Loucy (cell line): ENCODE data around the gene RRAD.

ENCODE experiments used
- H2AFZ ChIP-seq: fragments of 200-600 bp; sonication (generic); 2 replicates; pipeline ENCODE4 v1.6.0; 2016; ENCODE audit warnings: antibody characterized with exemption, mild to moderate bottlenecking, low read length, moderate library complexity
- H3F3A ChIP-seq: fragments of 200-600 bp; 2 replicates; pipeline ENCODE4 v1.6.0; 2016; ENCODE audit warnings: antibody characterized with exemption, low read depth, mild to moderate bottlenecking
- H3K27me3 ChIP-seq: fragments of 200-600 bp; sonication (generic); 2 replicates; pipeline ENCODE4 v1.6.1; 2014; ENCODE audit warnings: low read length, mild to moderate bottlenecking; ENCODE audit not compliant: insufficient read depth, poor library complexity, severe bottlenecking
- H3K36me3 ChIP-seq: fragments of 200-600 bp; sonication (generic); 2 replicates; pipeline ENCODE4 v1.6.1; 2016; ENCODE audit warnings: low read length; ENCODE audit not compliant: insufficient read depth
- H3K4me1 ChIP-seq: fragments of 200-600 bp; sonication (generic); 2 replicates; pipeline ENCODE4 v1.5.1; 2014; ENCODE audit warnings: low read length, mild to moderate bottlenecking; ENCODE audit not compliant: insufficient read depth, poor library complexity, severe bottlenecking
- H3K4me2 ChIP-seq: fragments of 200-600 bp; sonication (generic); 2 replicates; pipeline ENCODE4 v1.6.0; 2014; ENCODE audit warnings: antibody characterized with exemption, low read length, low read depth, mild to moderate bottlenecking; ENCODE audit not compliant: poor library complexity, severe bottlenecking
- H3K4me3 ChIP-seq: fragments of 200-600 bp; sonication (generic); 2 replicates; pipeline ENCODE4 v1.5.1; 2014; ENCODE audit warnings: low read length, mild to moderate bottlenecking, mixed read lengths; ENCODE audit not compliant: poor library complexity, severe bottlenecking
- H3K79me2 ChIP-seq: fragments of 200-600 bp; sonication (generic); 2 replicates; pipeline ENCODE4 v1.6.1; 2014; ENCODE audit warnings: low read length; ENCODE audit not compliant: insufficient read depth
- H3K9ac ChIP-seq: fragments of 200-600 bp; sonication (generic); 2 replicates; pipeline ENCODE4 v1.6.0; 2014; ENCODE audit warnings: mild to moderate bottlenecking, low read depth, low read length, moderate library complexity; ENCODE audit not compliant: poor library complexity, severe bottlenecking
- H3K9me2 ChIP-seq: fragments of 200-600 bp; sonication (generic); replicated peaks from 2 replicates; pipeline ENCODE4 v1.6.1; 2016; ENCODE audit warnings: low read depth, low read length, mixed read lengths
- H3K9me3 ChIP-seq: fragments of 200-600 bp; sonication (generic); 2 replicates; pipeline ENCODE4 v1.6.1; 2014; ENCODE audit warnings: mild to moderate bottlenecking, antibody characterized with exemption, low read length, low read depth; ENCODE audit not compliant: insufficient read depth
- H4K20me1 ChIP-seq: fragments of 200-600 bp; sonication (generic); 2 replicates; pipeline ENCODE4 v1.6.0; 2014; ENCODE audit warnings: antibody characterized with exemption, low read length, mild to moderate bottlenecking; ENCODE audit not compliant: insufficient read depth, poor library complexity, severe bottlenecking
- CTCF ChIP-seq: fragments of 200-600 bp; sonication (generic); conservative IDR thresholded peaks from 2 replicates; pipeline ENCODE4 v1.5.1; 2014; ENCODE audit warnings: mild to moderate bottlenecking, antibody characterized with exemption, low read length
- EZH2phosphoT487 ChIP-seq: fragments of 200-600 bp; IDR thresholded peaks from 2 replicates; pipeline ENCODE4 v1.6.1; 2018; ENCODE audit warnings: antibody characterized with exemption, mild to moderate bottlenecking, moderate library complexity, borderline replicate concordance

The RRAD gene

GRCh38 chr16:66954097-66954659, 28.8 kb upstream of the RRAD start:
- Histone ChIP-seq H3K4me3 (no peak overlapping the region), H3K27me3 (no peaks in the 10 kb centered on the region), H3F3A (no peaks in the 10 kb centered on the region), H4K20me1 (no peaks in the 10 kb centered on the region), H3K4me2 (no peak overlapping the region), H2AFZ (peak overlapping the region; percentile 63; the same call in 1 of the 2 replicates), H3K36me3 (no peaks in the 10 kb centered on the region), H3K79me2 (no peaks in the 10 kb centered on the region), H3K4me1 (no peaks in the 10 kb centered on the region), H3K9me2 (no peaks in the 10 kb centered on the region), H3K9me3 (no peaks in the 10 kb centered on the region), H3K9ac (no peak overlapping the region)
- TF ChIP-seq EZH2phosphoT487 (no peak), CTCF (peak; percentile 87)

GRCh38 chr16:66953462-66954096, 28.2 kb upstream of the RRAD start:
- Histone ChIP-seq H3K4me3 (no peak overlapping the region), H3K9ac (no peak overlapping the region), H4K20me1 (no peaks in the 10 kb centered on the region), H3K4me2 (no peak overlapping the region), H3F3A (no peaks in the 10 kb centered on the region), H3K9me3 (no peaks in the 10 kb centered on the region), H3K9me2 (no peaks in the 10 kb centered on the region), H3K79me2 (no peaks in the 10 kb centered on the region), H3K36me3 (no peaks in the 10 kb centered on the region), H2AFZ (peak overlapping the region; percentile 63; the same call in 1 of the 2 replicates), H3K4me1 (no peaks in the 10 kb centered on the region), H3K27me3 (no peaks in the 10 kb centered on the region)
- no peak for TF ChIP-seq EZH2phosphoT487
- TF ChIP-seq CTCF = no peak

GRCh38 chr16:66952430-66953110, 27.2 kb upstream of the RRAD start:
- Histone ChIP-seq H3K27me3 (no peaks in the 10 kb centered on the region), H3K36me3 (no peaks in the 10 kb centered on the region), H3K79me2 (no peaks in the 10 kb centered on the region)

More at GRCh38 chr16:66952430-66953110, 27.2 kb upstream of the RRAD start:
- H3K4me3 ChIP-seq = no peak overlapping the region
- no peaks in the 10 kb centered on the region for H3K4me1 ChIP-seq
- TF ChIP-seq EZH2phosphoT487 (no peak), CTCF (no peak)
- no peak overlapping the region for H3K9ac ChIP-seq
- no peak overlapping the region for H3K4me2 ChIP-seq
- no peaks in the 10 kb centered on the region for H4K20me1 ChIP-seq
- H3K9me3 ChIP-seq = no peaks in the 10 kb centered on the region
- no peaks in the 10 kb centered on the region for H3K9me2 ChIP-seq
- no peaks in the 10 kb centered on the region for H3F3A ChIP-seq
- H2AFZ ChIP-seq = no peak overlapping the region
